OCI-LY7 (cell line): ENCODE data around the gene OR4D6. TPM values are rescaled to one million over a fixed set of nuclear protein-coding genes. Genes with fewer than 3 reads are reported as not detected.

Source experiments
- BruUV-seq: library from RNA; stranded (reverse); fragments of 400-500 nt; replicated peaks from 2 replicates; lab custom pipeline; 2021; lab: Mats Ljungman, UMichigan
- CTCF ChIA-PET: fragments of 300-600 bp; sonication (Branson Sonifier 250); formaldehyde crosslinking; loops from one replicate; lab custom pipeline; 2022; ENCODE audit warnings: antibody characterized with exemption; ENCODE audit not compliant: unreplicated experiment; lab: Charles Lee
- POLR2A ChIA-PET: fragments of 300-600 bp; sonication (Branson Sonifier 250); formaldehyde crosslinking; loops from one replicate; lab custom pipeline; 2022; ENCODE audit warnings: antibody characterized with exemption; lab: Charles Lee
- DNase-seq: peaks from one replicate; pipeline ENCODE4 v3.0.0-alpha.2; 2015; ENCODE audit warnings: low spot score
- H2AFZ ChIP-seq: fragments of 200-600 bp; sonication (generic), shearing (Covaris generic); 2 replicates; pipeline ENCODE4 v1.6.1; 2014; ENCODE audit warnings: mild to moderate bottlenecking, antibody characterized with exemption, low read length, moderate library complexity
- H3K27ac ChIP-seq: fragments of 200-600 bp; sonication (generic); 2 replicates; pipeline ENCODE4 v1.5.1; 2014; ENCODE audit warnings: mixed run types, low read depth, mild to moderate bottlenecking, moderate library complexity, low read length, inconsistent platforms; ENCODE audit not compliant: poor library complexity, severe bottlenecking
- H3K36me3 ChIP-seq: fragments of 200-600 bp; sonication (generic); 2 replicates; pipeline ENCODE4 v1.6.1; 2014; ENCODE audit warnings: mild to moderate bottlenecking, antibody characterized with exemption, low read length, moderate library complexity, mixed read lengths; ENCODE audit not compliant: insufficient read depth
- H3K4me1 ChIP-seq: fragments of 200-600 bp; sonication (generic); 2 replicates; pipeline ENCODE4 v1.5.1; 2014; ENCODE audit warnings: mild to moderate bottlenecking, low read length; ENCODE audit not compliant: insufficient read depth, poor library complexity, severe bottlenecking
- H3K4me2 ChIP-seq: fragments of 200-600 bp; sonication (generic); 2 replicates; pipeline ENCODE4 v1.6.1; 2014; ENCODE audit warnings: mild to moderate bottlenecking, low read length
- H3K4me3 ChIP-seq: fragments of 200-600 bp; sonication (generic); 2 replicates; pipeline ENCODE4 v1.5.1; 2014; ENCODE audit warnings: mild to moderate bottlenecking, low read depth, low read length; ENCODE audit not compliant: poor library complexity, severe bottlenecking
- H3K79me2 ChIP-seq: fragments of 200-600 bp; sonication (generic); 2 replicates; pipeline ENCODE4 v1.6.1; 2016; ENCODE audit warnings: low read depth, mild to moderate bottlenecking, low read length, moderate library complexity, mixed read lengths; ENCODE audit not compliant: insufficient read depth
- H3K9me2 ChIP-seq: fragments of 200-600 bp; sonication (generic); 2 replicates; pipeline ENCODE4 v1.6.1; 2016; ENCODE audit warnings: mild to moderate bottlenecking, low read length, mixed read lengths; ENCODE audit not compliant: insufficient read depth
- H3K9me3 ChIP-seq: fragments of 200-600 bp; sonication (generic); 2 replicates; pipeline ENCODE4 v1.6.1; 2014; ENCODE audit warnings: mild to moderate bottlenecking, mixed run types, low read length, mixed read lengths
- H4K20me1 ChIP-seq: fragments of 200-600 bp; sonication (generic); 2 replicates; pipeline ENCODE4 v1.6.1; 2014; ENCODE audit warnings: mild to moderate bottlenecking, antibody characterized with exemption, low read length, moderate library complexity, mixed read lengths; ENCODE audit not compliant: insufficient read depth
- CTCF ChIP-seq: fragments of 200-600 bp; sonication (generic); conservative IDR thresholded peaks from 2 replicates; pipeline ENCODE4 v1.5.1; 2014; ENCODE audit warnings: mild to moderate bottlenecking, antibody characterized with exemption, low read length, moderate library complexity, mixed read lengths
- EZH2phosphoT487 ChIP-seq: fragments of 200-600 bp; sonication (generic); IDR thresholded peaks from 2 replicates; pipeline ENCODE4 v1.6.1; 2018; ENCODE audit warnings: low read depth, borderline replicate concordance, mild to moderate bottlenecking, mixed run types, antibody characterized with exemption, low read length, moderate library complexity, mixed read lengths
- intact Hi-C: fragments of 100-400 bp; cut with micrococcal nuclease; formaldehyde crosslinking; loops from one replicate; pipeline ENCODE4 v1.10.0; 2022; ENCODE audit not compliant: unreplicated experiment
- total RNA-seq, 2 experiments: library from RNA; depleted of rRNA in 1 of 2; stranded (reverse); fragments of >200 nt in 1 of 2; shearing (Covaris generic) in 1 of 2; gene quantifications; 2 replicates each; pipeline ENCODE4 v1.2.3, GENCODE V29; 2014 to 2022

OR4D6 gene
- total RNA-seq, 2 experiments from 2014 or later: not detected

- Histone ChIP-seq H3K4me1 (peaks cover 8% of the 10 kb centered on the region), H2AFZ (no peak overlapping the region), H3K4me3 (no peak overlapping the region), H3K4me2 (no peak overlapping the region), H3K79me2 (no peaks in the 10 kb centered on the region), H3K27ac (no peak overlapping the region), H3K36me3 (no peaks in the 10 kb centered on the region), H4K20me1 (no peaks in the 10 kb centered on the region), H3K9me3 (no peaks in the 10 kb centered on the region), H3K9me2 (no peaks in the 10 kb centered on the region)
- intact Hi-C loops: no loop called here
- no peak for DNase-seq
- BruUV-seq: no TSS peak
- TF ChIP-seq EZH2phosphoT487 (no peak), CTCF (no peak)
- ChIA-PET CTCF (no interaction called here), POLR2A (interaction anchor here (0.6 kb wide), 1 partner anchor 84 kb away, joined by 4 read pairs; no protein-coding TSS in a partner anchor)
Measured at GRCh38 chr11:59475176-59475575, 18.4 kb downstream of the OR4D6 start.

GRCh38 chr11:59479906-59480305 lies 23.1 kb downstream of the OR4D6 start:
- Histone ChIP-seq H3K4me2 (no peak overlapping the region), H3K9me2 (no peaks in the 10 kb centered on the region), H4K20me1 (no peaks in the 10 kb centered on the region), H3K27ac (no peak overlapping the region), H3K4me1 (peaks cover 8% of the 10 kb centered on the region), H3K36me3 (no peaks in the 10 kb centered on the region), H3K4me3 (no peak overlapping the region), H3K79me2 (no peaks in the 10 kb centered on the region), H2AFZ (no peak overlapping the region), H3K9me3 (no peaks in the 10 kb centered on the region)
- DNase-seq: no peak
- no peak for TF ChIP-seq EZH2phosphoT487
- no peak for TF ChIP-seq CTCF
- ChIA-PET POLR2A (interaction anchor here (0.7 to 1.0 kb wide), 2 partner anchors 19 to 482 kb away, joined by 3 read pairs; no protein-coding TSS in a partner anchor), CTCF (no interaction called here)
- intact Hi-C loops: no loop called here
- BruUV-seq: no TSS peak

GRCh38 chr11:59480359-59480758 lies 23.6 kb downstream of the OR4D6 start:
- BruUV-seq: no TSS peak
- Histone ChIP-seq H3K79me2 (no peaks in the 10 kb centered on the region), H3K4me2 (no peak overlapping the region), H3K4me1 (peaks cover 8% of the 10 kb centered on the region), H3K36me3 (no peaks in the 10 kb centered on the region), H3K9me2 (no peaks in the 10 kb centered on the region), H3K9me3 (no peaks in the 10 kb centered on the region), H2AFZ (no peak overlapping the region), H3K27ac (no peak overlapping the region), H3K4me3 (no peak overlapping the region), H4K20me1 (no peaks in the 10 kb centered on the region)
- DNase-seq: no peak
- TF ChIP-seq EZH2phosphoT487: no peak
- TF ChIP-seq CTCF: no peak
- ChIA-PET CTCF (no interaction called here), POLR2A (interaction anchor here (0.6 to 1.0 kb wide), 3 partner anchors 19 to 987 kb away, joined by 3 read pairs; no protein-coding TSS in a partner anchor)
- intact Hi-C loops: no loop called here
